Neuronal stem cell (in vitro differentiated cells): ENCODE data around the gene CAMTA1.
A peak's percentile ranks its signal among the peaks of the same experiment; 100 is the strongest.

ENCODE experiments used
- DNase-seq: peaks from one replicate; pipeline ENCODE4 v3.0.0-alpha.2; 2013; ENCODE audit warnings: low spot score
- H2AFZ ChIP-seq: one replicate; pipeline ENCODE4 v1.6.1; 2013; ENCODE audit warnings: mild to moderate bottlenecking, low read length, inconsistent platforms
- H2AK5ac ChIP-seq: 2 replicates; pipeline ENCODE4 v1.6.1; 2013; ENCODE audit warnings: low read depth, mild to moderate bottlenecking, inconsistent platforms, low read length, moderate library complexity, mixed read lengths
- H2BK120ac ChIP-seq: 2 replicates; pipeline ENCODE4 v1.6.1; 2013; ENCODE audit warnings: low read depth, mild to moderate bottlenecking, inconsistent platforms, low read length, moderate library complexity, mixed read lengths
- H2BK12ac ChIP-seq: one replicate; pipeline ENCODE4 v1.6.1; 2013; ENCODE audit warnings: low read length, inconsistent platforms
- H2BK15ac ChIP-seq: 2 replicates; pipeline ENCODE4 v1.6.1; 2013; ENCODE audit warnings: mild to moderate bottlenecking, low read length, inconsistent platforms, mixed read lengths
- H2BK5ac ChIP-seq: one replicate; pipeline ENCODE4 v1.6.1; 2013; ENCODE audit warnings: inconsistent platforms, mild to moderate bottlenecking, low read length, moderate library complexity
- H3K14ac ChIP-seq: one replicate; pipeline ENCODE4 v1.6.1; 2013; ENCODE audit warnings: low read length, inconsistent platforms
- H3K18ac ChIP-seq: 2 replicates; pipeline ENCODE4 v1.6.1; 2013; ENCODE audit warnings: low read length, inconsistent platforms
- H3K23ac ChIP-seq: 2 replicates; pipeline ENCODE4 v1.6.1; 2013; ENCODE audit warnings: low read depth, mild to moderate bottlenecking, mixed read lengths, low read length, inconsistent platforms; ENCODE audit not compliant: poor library complexity
- H3K27ac ChIP-seq: replicated peaks from 3 replicates; pipeline ENCODE4 v1.5.1; 2013; ENCODE audit warnings: low read length, inconsistent platforms
- H3K27me3 ChIP-seq, 3 experiments: 2 replicates each; pipeline ENCODE4 v1.6.1; 2013; ENCODE audit warnings: low read length in 3 of 3, mild to moderate bottlenecking in 2 of 3, inconsistent platforms in 1 of 3, low read depth in 1 of 3, mixed read lengths in 1 of 3, moderate library complexity in 1 of 3; ENCODE audit not compliant: control insufficient read depth in 3 of 3, insufficient read depth in 3 of 3
- H3K36me3 ChIP-seq, 2 donors: replicated peaks in 1 of 2; 2 replicates each; pipeline ENCODE4 v1.6.1; 2013; ENCODE audit warnings: low read length in 2 of 2; ENCODE audit not compliant: control insufficient read depth in 2 of 2, insufficient read depth in 2 of 2
- H3K4ac ChIP-seq: 2 replicates; pipeline ENCODE4 v1.6.1; 2013; ENCODE audit warnings: inconsistent platforms, mild to moderate bottlenecking, low read length, moderate library complexity
- H3K4me1 ChIP-seq, 2 donors: 1 replicate in 1 of 2; 2 replicates in 1 of 2; pipeline ENCODE4 v1.6.1; 2013; ENCODE audit warnings: low read length in 2 of 2, low read depth in 1 of 2; ENCODE audit not compliant: control insufficient read depth in 2 of 2, insufficient read depth in 1 of 2
- H3K4me2 ChIP-seq: one replicate; pipeline ENCODE4 v1.6.1; 2013; ENCODE audit warnings: mild to moderate bottlenecking, low read length, inconsistent platforms; ENCODE audit not compliant: insufficient read depth, poor library complexity, severe bottlenecking
- H3K4me3 ChIP-seq, 2 donors: 2 replicates each; pipeline ENCODE4 v1.5.1; 2013; ENCODE audit warnings: low read length in 2 of 2, mild to moderate bottlenecking in 2 of 2, inconsistent platforms in 1 of 2, moderate library complexity in 1 of 2
- H3K79me1 ChIP-seq: one replicate; pipeline ENCODE4 v1.6.1; 2013; ENCODE audit warnings: low read depth, mild to moderate bottlenecking, inconsistent platforms, low read length, moderate library complexity
- H3K9ac ChIP-seq: one replicate; pipeline ENCODE4 v1.6.1; 2013; ENCODE audit warnings: mild to moderate bottlenecking, low read depth, low read length, inconsistent platforms; ENCODE audit not compliant: poor library complexity
- H3K9me3 ChIP-seq, 2 donors: replicated peaks in 1 of 2; 2 replicates each; pipeline versions ENCODE3 to v1.6.1; 2013; ENCODE audit warnings: low read length in 2 of 2, mild to moderate bottlenecking in 2 of 2, inconsistent platforms in 1 of 2, low read depth in 1 of 2, mixed read lengths in 1 of 2, moderate library complexity in 1 of 2; ENCODE audit not compliant: control insufficient read depth in 2 of 2, insufficient read depth in 1 of 2
- H4K8ac ChIP-seq: one replicate; pipeline ENCODE4 v1.6.1; 2013; ENCODE audit warnings: low read depth, mild to moderate bottlenecking, inconsistent platforms, low read length, moderate library complexity
- H4K91ac ChIP-seq: one replicate; pipeline ENCODE4 v1.6.1; 2013; ENCODE audit warnings: low read length, low read depth, mild to moderate bottlenecking, inconsistent platforms; ENCODE audit not compliant: poor library complexity
- WGBS, 2 donors: extraction: QIAGEN DNeasy Blood & Tissue Kit; methylation state at CpG; one replicate each; pipeline ENCODE4 v1.1.7; 2013; ENCODE audit warnings: missing lambda C conversion rate in 2 of 2, mixed read lengths in 1 of 2; ENCODE audit not compliant: insufficient read length in 2 of 2, insufficient replicate concordance in 1 of 2; ENCODE audit errors: extremely low coverage in 2 of 2; 5-methylcytosine and 5-hydroxymethylcytosine counted together

The CAMTA1 gene

GRCh38 chr1:7805460-7805859 lies 1020.2 kb downstream of the CAMTA1 start:
- no peak overlapping the region for H3K23ac ChIP-seq
- no peak overlapping the region for H2BK15ac ChIP-seq
- no peak overlapping the region for H3K18ac ChIP-seq
- peaks cover 0 to 1% of the 10 kb centered on the region in 2 donors for H3K4me1 ChIP-seq
- H2AK5ac ChIP-seq = no peak overlapping the region
- H4K91ac ChIP-seq = no peak overlapping the region
- no peak overlapping the region for H3K14ac ChIP-seq
- H3K36me3 ChIP-seq = peaks cover 5 to 27% of the 10 kb centered on the region in 2 donors
- H3K9me3 ChIP-seq = no peaks in the 10 kb centered on the region
- no CpG with 5 or more reads among the region's 9 CpGs for WGBS, 2 donors
- no peak overlapping the region for H3K4ac ChIP-seq
- H3K27ac ChIP-seq = no peak overlapping the region
- DNase-seq = no peak
- no peaks in the 10 kb centered on the region for H3K79me1 ChIP-seq
- no peak overlapping the region for H3K4me2 ChIP-seq
- H2BK120ac ChIP-seq = no peak overlapping the region
- H4K8ac ChIP-seq = no peak overlapping the region
- no peak overlapping the region for H2AFZ ChIP-seq
- no peak overlapping the region for H3K4me3 ChIP-seq
- no peak overlapping the region for H2BK5ac ChIP-seq
- H2BK12ac ChIP-seq = no peak overlapping the region
- H3K9ac ChIP-seq = no peak overlapping the region
- no peaks in the 10 kb centered on the region for H3K27me3 ChIP-seq

- Histone ChIP-seq H2AFZ (no peak overlapping the region), H3K18ac (no peak overlapping the region), H3K4me3 (no peak overlapping the region), H2BK12ac (no peak overlapping the region), H3K4me1 (peaks cover 0 to 1% of the 10 kb centered on the region in 2 donors), H3K9ac (no peak overlapping the region), H4K8ac (no peak overlapping the region), H3K9me3 (peaks cover 4 to 8% of the 10 kb centered on the region in 2 donors), H2AK5ac (no peak overlapping the region), H3K14ac (no peak overlapping the region), H2BK5ac (no peak overlapping the region), H3K27ac (no peak overlapping the region), H3K27me3 (no peaks in the 10 kb centered on the region), H2BK15ac (no peak overlapping the region), H3K79me1 (no peaks in the 10 kb centered on the region), H2BK120ac (no peak overlapping the region), H3K36me3 (peaks cover 7 to 27% of the 10 kb centered on the region in 2 donors), H3K23ac (no peak overlapping the region), H3K4me2 (no peak overlapping the region), H4K91ac (no peak overlapping the region), H3K4ac (no peak overlapping the region)
- no CpG with 5 or more reads among the region's 1 CpG for WGBS, 2 donors
- DNase-seq = no peak
Measured at GRCh38 chr1:7808253-7808844, 1023.1 kb downstream of the CAMTA1 start.

- Histone ChIP-seq H3K18ac (no peak overlapping the region), H4K8ac (no peak overlapping the region), H3K27ac (no peak overlapping the region), H3K36me3 (peaks cover 6 to 19% of the 10 kb centered on the region in 2 donors), H2BK5ac (no peak overlapping the region), H4K91ac (no peak overlapping the region), H3K23ac (no peak overlapping the region), H2BK120ac (no peak overlapping the region), H3K14ac (peak overlapping the region; percentile 25), H3K4me3 (no peak overlapping the region), H3K4ac (no peak overlapping the region), H3K4me2 (no peak overlapping the region), H3K27me3 (no peaks in the 10 kb centered on the region), H3K9me3 (peaks cover 10 to 18% of the 10 kb centered on the region in 2 donors), H2AK5ac (no peak overlapping the region), H2BK15ac (no peak overlapping the region), H2BK12ac (no peak overlapping the region), H3K79me1 (no peaks in the 10 kb centered on the region), H3K9ac (no peak overlapping the region), H2AFZ (no peak overlapping the region), H3K4me1 (peaks cover 0 to 1% of the 10 kb centered on the region in 2 donors)
- WGBS, 2 donors = no CpG with 5 or more reads among the region's 13 CpGs
- no peak for DNase-seq
Measured at GRCh38 chr1:7809742-7810141, 1024.5 kb downstream of the CAMTA1 start.

GRCh38 chr1:7810395-7810794 lies 1025.1 kb downstream of the CAMTA1 start:
- H3K4me3 ChIP-seq = no peak overlapping the region
- peak overlapping the region; percentile 12 for H3K9ac ChIP-seq
- H3K9me3 ChIP-seq = peaks cover 10 to 18% of the 10 kb centered on the region in 2 donors
- no peaks in the 10 kb centered on the region for H3K79me1 ChIP-seq
- H3K4me1 ChIP-seq = peaks cover 0 to 1% of the 10 kb centered on the region in 2 donors
- H3K36me3 ChIP-seq = peaks cover 6 to 16% of the 10 kb centered on the region in 2 donors
- no peak overlapping the region for H4K91ac ChIP-seq
- H3K4me2 ChIP-seq = no peak overlapping the region
- H2AFZ ChIP-seq = no peak overlapping the region
- H2BK120ac ChIP-seq = no peak overlapping the region
- H2BK12ac ChIP-seq = no peak overlapping the region
- no CpG with 5 or more reads among the region's 7 CpGs for WGBS, 2 donors
- H3K27ac ChIP-seq = no peak overlapping the region
- no peak overlapping the region for H3K4ac ChIP-seq
- no peak overlapping the region for H3K18ac ChIP-seq
- H2BK5ac ChIP-seq = no peak overlapping the region
- DNase-seq = no peak
- no peak overlapping the region for H3K14ac ChIP-seq
- H4K8ac ChIP-seq = no peak overlapping the region
- H3K27me3 ChIP-seq = no peaks in the 10 kb centered on the region
- no peak overlapping the region for H2BK15ac ChIP-seq
- no peak overlapping the region for H2AK5ac ChIP-seq
- no peak overlapping the region for H3K23ac ChIP-seq
